NCI-H1048 (cell line): ENCODE results near the gene KRTAP4-16.
"Not testable (repeated sequence)": the region's sequence is repeated elsewhere in the genome, so short reads cannot be mapped to it uniquely, and the experiment has no call there.

Source experiments
- DNase-seq: peaks from one replicate; lab custom pipeline; 2025; lab: John Stamatoyannopoulos, UW

KRTAP4-16 gene

GRCh38 chr17:41073676-41074075 lies 28.3 kb downstream of the KRTAP4-16 start:
- no peak for DNase-seq

- no peak for DNase-seq
These were observed 30.2 kb downstream of the KRTAP4-16 start for GRCh38 chr17:41071606-41072360.

- no peak for DNase-seq
These were observed 33.0 kb downstream of the KRTAP4-16 start for GRCh38 chr17:41069031-41069430.

- no peak for DNase-seq
These were observed 34.7 kb downstream of the KRTAP4-16 start for GRCh38 chr17:41067281-41067680.

- DNase-seq, result no peak
These were observed 36.0 kb downstream of the KRTAP4-16 start, which contains the start of gene KRTAP2-4 for GRCh38 chr17:41065829-41066624. Gene KRTAP2-4, minus strand, starts transcription at chr17:41065879. Its CDS starts 34 bp downstream, at chr17:41065845.

GRCh38 chr17:41065016-41065689 lies 36.9 kb downstream of the KRTAP4-16 start:
- not testable (repeated sequence) for DNase-seq

GRCh38 chr17:41064301-41064700 lies 37.7 kb downstream of the KRTAP4-16 start:
- no peak for DNase-seq

- DNase-seq, result no peak
These were observed 38.6 kb downstream of the KRTAP4-16 start for GRCh38 chr17:41063449-41063848.

- DNase-seq, result no peak
These were observed 40.0 kb downstream of the KRTAP4-16 start for GRCh38 chr17:41061964-41062363.

GRCh38 chr17:41060052-41060604 lies 41.9 kb downstream of the KRTAP4-16 start, which contains the start of gene KRTAP2-3:
Gene KRTAP2-3, minus strand, starts transcription at chr17:41060114. Its CDS starts 64 bp downstream, at chr17:41060050.
- no peak for DNase-seq

GRCh38 chr17:41059276-41060051 lies 42.5 kb downstream of the KRTAP4-16 start:
- not testable (repeated sequence) for DNase-seq

GRCh38 chr17:41058741-41059140 lies 43.3 kb downstream of the KRTAP4-16 start:
- no peak for DNase-seq

GRCh38 chr17:41057547-41057946 lies 44.5 kb downstream of the KRTAP4-16 start:
- no peak for DNase-seq

- not testable (repeated sequence) for DNase-seq
These were observed 46.9 kb downstream of the KRTAP4-16 start, which contains the start of gene KRTAP2-2 for GRCh38 chr17:41055130-41055529. Gene KRTAP2-2, minus strand, starts transcription at chr17:41055230. Its CDS starts 19 bp downstream, at chr17:41055211.

- not testable (repeated sequence) for DNase-seq
These were observed 47.5 kb downstream of the KRTAP4-16 start for GRCh38 chr17:41054556-41054955.

- no peak for DNase-seq
These were observed 48.0 kb downstream of the KRTAP4-16 start for GRCh38 chr17:41054025-41054424.

GRCh38 chr17:41052566-41052965 lies 49.4 kb downstream of the KRTAP4-16 start:
- DNase-seq, result no peak
